ENCODE data around the gene SPATA31E1.
"Not testable (repeated sequence)": the region's sequence is repeated elsewhere in the genome, so short reads cannot be mapped to it uniquely, and the experiment has no call there.

The SPATA31E1 gene

DNA sequence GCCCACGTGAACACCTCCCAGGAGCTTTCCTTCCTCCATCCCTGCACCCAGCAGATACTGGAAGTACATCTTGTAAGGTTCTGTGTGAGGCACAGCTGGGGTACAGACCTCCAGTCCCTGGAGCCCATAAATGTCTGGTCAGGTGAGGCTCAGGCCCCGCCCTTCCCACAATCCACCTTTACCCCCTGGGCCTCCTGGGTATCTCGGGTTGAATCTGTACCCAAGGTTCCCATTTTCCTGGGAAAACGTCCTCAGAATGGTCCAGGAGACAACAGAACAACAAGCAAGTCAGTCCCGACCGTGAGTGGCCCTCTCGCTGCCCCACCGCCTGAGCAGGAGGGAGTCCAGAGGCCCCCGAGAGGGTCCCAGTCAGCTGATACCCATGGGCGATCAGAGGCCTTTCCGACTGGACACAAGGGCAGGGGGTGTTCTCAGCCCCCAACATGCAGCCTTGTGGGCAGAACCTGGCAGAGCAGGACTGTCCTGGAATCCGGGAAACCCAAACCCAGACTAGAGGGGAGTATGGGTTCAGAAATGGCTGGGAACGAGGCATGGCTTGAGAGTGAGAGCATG lies 4.3 kb downstream of the SPATA31E1 start:
- DNase-seq = no peak

DNA sequence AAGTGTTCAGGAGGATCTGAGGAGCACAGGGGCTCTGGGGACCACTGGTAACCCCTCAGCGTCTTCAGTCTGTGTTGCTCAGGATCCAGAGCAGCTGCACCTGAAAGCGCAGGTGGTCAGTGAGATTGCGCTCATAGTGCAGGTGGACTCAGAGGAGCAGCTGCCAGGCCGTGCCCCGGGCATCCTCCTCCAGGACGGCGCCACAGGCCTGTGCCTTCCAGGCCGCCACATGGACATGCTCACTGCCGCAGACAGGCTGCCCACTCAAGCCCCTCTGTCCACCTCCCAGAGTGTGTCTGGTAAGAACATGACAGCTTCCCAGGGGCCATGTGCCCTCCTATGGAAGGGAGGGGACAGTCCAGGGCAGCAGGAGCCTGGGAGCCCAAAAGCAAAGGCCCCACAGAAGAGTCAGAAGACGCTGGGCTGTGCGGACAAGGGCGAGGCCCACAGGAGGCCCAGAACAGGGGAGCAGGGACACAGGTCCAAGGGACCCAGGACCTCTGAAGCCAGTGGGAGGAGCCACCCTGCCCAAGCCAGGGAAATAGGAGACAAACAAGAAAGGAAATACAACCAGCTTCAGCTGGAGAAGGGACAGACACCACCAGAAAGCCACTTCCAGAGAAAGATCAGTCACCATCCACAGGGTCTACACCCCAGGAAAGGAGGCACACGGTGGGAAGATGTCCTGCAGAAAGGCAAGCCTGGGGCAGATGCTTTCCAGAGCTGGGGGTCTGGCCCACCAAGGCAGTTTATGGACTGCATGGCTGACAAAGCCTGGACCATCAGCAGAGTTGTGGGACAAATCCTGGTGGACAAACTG lies 5.2 kb downstream of the SPATA31E1 start:
- no peak for DNase-seq

DNA sequence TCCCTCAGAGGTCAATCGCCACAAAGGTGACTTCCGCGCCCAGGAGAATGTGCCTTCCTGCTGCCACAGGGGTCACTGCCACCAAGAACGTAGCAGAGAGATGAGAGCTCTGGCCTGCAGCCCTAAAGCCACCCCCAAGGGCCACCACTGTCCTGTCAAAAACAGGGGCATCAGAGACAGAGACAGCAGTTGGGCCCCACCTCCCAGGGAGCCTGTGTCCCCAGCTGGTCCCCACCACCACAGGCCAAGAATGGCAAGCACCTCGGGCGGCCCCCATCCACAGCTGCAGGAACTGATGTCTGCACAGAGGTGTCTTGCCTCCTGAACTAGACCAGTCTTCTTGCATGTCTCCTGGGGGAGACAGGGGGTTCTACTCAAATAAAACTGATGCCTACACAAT lies 5.8 kb downstream of the SPATA31E1 start:
- no peak for DNase-seq

DNA sequence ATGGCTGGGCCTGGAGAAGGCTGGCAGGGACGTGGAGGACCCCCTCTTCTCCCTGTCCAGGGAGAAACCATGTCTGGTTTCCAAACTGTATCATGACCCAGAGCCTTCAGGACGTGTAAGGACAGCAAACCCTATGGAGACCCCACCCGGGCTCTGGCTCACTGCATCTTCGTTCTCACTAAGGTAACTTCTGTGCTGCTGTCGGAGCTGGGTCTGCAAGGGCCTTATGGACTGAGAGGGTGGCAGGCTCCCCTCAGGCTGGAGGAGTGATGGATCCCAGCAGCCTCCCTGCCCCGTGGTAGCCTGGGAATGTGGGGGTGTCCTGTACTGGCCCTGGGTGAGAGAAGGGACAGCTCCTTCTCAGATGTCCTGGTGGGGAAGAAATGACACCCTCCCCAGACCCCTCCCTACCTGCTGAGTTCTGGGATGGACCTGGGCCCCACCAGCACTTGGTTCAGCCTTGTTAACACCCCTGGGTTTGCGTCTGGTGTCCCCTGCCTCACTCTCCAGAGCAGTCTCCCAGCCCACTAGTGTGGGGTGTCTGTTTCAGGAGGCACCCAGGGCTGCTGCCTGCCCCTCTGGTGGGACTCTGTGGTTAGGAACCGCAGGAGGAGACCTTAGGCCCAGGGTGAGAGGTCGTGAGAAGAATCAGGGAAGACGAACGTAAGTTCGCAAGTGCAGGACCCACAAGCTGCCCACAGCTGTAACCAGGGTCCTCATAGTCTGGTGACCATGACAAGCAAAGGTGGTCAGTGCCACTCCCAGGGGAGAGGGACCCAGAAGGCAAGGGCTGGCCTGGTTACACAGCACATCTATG lies 6.6 kb downstream of the SPATA31E1 start:
- no peak for DNase-seq

DNA sequence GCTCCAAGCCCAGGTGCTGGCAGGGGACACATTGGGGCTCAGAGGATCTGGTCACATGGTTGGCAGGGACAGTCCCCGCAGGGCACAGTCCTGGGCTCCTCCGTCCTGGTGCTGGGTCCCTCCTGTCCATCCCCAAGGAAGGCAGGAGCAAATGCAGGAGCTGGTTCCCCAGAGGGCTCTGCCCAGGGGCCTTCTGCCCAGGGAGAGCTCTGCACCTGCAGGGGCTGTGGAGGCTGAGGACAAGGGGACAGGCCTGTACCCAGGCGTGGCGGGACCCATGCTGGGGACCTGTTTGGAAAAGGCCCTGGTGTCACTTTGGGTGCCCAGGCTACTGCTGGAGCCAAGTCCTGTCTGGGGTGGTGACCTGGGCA lies 7.2 kb downstream of the SPATA31E1 start:
- no peak for DNase-seq

DNA sequence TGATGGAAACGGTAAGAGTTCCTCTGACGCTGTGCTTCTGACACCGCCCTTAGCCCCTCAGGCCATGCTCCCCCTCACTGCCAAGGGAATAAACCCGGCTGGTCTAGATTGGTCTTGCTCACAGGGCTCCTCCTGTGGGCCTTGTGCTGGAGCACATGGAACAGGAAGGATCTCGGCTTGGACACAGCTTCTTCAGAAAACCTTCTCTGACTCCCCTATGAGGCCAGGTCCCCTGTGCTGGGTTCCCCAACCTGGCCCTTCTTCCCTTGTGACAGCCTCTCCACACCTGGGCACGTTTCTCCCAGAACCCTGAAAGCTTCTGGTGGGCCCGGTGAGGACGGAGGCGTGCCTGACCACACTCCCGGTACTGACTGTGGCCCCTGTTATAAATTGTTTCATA lies 8.2 kb downstream of the SPATA31E1 start:
- DNase-seq = no peak

DNA sequence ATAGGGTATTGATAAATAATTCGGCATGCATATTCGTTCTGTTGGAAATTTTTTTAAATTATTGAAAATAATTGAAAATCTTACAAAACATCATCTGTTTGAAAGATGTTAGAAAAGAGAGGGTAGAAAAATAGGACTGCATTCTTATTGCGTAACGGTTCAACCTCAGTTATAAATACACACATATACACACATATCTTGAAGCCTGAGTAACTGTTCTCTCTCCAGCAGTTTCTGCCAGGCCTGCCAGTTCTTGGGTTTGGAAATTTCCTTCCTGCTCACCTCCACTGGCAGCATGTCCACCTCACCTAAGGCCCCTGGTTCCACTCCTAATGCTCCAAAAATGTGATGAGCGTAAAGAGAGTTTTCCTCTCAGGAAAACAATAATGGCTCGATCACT lies 9.1 kb downstream of the SPATA31E1 start:
- no peak for DNase-seq

DNA sequence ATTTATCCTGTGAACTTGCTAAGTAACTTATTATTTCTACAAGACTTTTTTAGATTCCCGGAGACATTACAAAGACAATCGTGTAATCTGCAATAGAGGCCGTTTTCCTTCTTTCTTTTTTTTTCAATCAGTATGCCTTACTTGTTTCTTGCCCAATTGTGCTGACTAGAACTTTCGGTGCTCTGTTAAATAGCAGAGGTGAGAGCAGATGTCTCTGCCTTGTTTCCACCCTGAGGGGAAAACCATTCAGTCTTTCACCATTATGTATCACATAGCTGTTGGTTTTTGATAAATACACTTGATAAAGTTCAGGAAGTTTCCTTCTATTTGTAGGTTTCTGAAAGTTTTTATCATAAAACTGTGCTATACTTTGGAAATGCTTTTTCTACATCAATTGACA lies 10.3 kb downstream of the SPATA31E1 start:
- no peak for DNase-seq

DNA sequence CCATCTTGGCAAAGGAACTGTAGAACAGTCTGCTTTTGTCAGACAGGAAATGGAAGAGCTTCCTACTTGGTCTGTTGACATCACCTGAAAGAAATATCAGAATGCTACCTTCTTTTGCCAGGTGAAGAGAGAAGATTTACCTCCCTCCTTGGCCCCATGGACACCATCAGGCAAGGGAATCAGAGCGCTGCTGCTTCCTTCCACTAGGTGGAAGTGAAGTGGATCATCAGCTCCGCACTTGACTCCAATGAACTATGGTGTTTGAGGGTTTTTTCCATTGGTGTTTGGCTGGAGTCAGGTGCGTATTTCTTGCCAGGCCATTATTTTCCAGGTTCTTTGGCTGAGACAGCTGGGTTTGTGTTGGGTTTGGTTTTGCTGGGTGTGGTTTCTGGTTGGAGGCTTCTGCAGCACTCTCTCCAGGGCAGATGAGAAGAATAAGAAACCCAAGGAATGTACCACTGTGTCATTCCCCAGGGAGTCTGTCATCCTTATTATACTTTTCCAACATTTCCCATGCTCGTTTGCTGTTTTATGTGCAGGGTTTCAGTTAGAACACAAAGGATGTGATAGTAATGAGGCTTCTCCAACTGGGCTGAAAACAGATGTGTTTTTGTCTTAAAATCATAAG lies 12.4 kb downstream of the SPATA31E1 start:
- no peak for DNase-seq

DNA sequence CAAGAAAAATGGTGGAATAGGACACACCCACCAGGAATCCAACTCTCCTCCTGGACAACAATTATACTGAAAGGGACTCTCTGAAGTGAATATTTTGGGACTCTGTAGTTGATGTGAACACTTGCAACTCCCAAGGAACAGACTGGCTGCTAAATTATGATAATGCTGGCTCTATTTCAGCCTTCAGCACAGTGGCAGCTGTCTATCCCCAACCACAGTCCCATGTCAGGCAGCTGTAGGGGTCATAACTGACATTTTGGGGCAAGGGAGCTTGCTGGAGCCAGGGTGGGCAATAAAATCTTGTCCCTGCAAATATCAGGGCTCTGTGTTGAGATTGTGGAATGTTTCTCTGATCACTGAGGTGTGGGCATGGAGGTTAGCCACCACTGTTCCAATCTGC lies 14.2 kb downstream of the SPATA31E1 start:
- DNase-seq = no peak

DNA sequence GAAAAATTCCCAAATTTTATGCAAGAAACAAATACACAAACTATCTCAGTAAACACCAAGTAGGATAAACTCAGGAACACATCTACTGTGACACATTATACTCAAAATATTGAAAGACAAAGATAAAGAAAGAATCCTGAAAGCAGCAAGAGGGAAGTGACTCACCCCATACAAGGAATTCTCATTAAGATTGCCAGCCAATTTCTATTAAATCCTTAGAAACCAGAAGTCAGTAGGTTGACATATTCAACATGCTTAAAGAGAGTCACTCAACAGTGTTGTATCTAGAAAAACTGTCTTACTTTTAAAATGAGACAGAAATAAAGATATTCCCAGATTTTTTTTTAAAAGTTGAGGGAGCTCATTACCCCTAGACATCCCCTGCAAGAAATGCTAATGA lies 15.5 kb downstream of the SPATA31E1 start:
- DNase-seq = no peak

DNA sequence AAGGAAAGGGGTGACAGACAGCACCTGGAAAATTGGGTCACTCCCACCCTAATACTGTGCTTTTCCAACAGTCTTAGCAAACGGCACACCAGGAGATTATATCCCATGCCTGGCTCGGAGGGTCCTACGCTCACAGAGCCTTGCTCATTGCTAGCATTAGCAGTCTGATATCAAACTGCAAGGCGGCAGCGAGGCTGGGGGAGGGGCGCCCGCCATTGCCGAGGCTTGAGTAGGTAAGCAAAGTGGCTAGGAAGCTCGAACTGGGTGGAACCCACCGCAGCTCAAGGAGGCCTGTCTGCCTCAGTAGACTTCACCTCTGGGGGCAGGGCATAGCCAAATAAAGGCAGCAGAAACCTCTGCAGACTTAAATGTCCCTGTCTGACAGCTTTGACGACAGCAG lies 19.7 kb downstream of the SPATA31E1 start:
- not testable (repeated sequence) for DNase-seq

DNA sequence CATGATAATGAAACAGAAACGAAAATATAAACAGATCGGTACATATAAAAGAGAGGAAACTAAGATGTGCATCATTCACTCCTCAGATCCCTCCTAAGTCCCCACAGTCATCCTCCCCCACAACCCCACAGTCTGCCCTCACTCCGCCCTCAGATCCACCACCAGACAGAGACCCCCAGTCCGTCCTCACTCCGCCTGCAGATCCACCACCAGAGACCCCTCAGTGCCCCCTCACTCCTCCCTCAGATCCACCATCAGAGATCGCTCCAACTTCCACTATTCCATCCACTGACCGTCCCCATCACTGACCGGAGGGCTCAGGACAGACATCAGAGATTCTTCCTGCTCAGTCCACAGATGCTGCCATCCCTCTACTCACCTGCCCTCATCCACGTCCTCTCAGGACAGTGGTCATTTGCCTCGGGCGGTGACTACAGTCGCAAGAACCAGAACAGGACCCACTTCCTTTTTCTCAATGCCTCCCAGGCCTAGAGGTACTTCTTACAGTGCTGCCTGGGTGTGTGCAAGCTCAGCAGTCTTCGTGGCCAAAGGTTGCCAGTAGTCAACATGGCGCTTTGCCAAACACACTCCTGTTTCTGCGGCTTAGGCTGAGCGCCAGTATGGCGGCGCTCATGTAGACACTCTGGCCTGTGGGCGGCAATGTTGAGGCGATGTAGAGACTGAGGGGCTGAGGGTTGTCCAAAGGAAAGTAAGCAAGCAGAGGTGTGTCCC lies 26.8 kb downstream of the SPATA31E1 start:
- no peak for DNase-seq

DNA sequence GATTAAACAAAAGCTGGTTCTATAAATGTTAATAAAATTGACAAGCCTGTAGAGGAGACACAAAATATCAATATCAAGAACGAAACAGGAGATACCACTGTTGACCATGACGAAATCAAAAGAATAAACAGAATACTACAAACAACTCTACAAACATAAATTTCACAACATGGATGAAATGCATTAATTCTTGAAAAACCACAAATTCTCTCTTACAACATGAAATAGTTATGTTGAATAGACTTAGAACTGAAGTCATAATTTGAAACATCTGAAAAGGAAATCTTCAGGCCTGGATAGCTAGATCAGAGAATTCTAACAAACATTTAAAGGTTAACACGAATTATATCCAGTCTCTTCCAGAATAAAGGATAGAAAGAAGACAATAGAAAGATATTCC lies 28.1 kb downstream of the SPATA31E1 start:
- DNase-seq = no peak

DNA sequence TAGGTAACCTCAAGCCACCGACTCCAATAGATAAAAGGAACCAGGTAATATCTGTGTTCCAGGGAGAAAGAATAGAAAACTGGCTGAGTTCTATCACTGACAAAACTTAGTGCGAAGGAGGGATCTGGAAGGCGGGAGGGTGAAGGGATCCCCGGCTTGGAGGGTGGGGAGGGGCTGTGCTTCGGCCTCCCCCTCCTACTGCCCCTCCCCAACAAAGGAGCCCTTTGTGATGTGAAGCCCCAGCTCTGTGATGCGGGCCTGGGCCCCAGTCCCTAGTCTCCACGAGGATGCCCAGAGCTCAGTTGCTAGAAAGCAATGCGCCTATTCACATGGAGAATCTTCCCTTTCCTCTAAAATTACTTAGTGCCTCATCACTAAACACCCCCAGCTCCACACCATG lies 35.0 kb downstream of the SPATA31E1 start, which contains the start of gene SPATA31C1:
Gene SPATA31C1 (plus strand): TSS at position 301 of the 400 bp plus-strand sequence.
- not testable (repeated sequence) for DNase-seq

DNA sequence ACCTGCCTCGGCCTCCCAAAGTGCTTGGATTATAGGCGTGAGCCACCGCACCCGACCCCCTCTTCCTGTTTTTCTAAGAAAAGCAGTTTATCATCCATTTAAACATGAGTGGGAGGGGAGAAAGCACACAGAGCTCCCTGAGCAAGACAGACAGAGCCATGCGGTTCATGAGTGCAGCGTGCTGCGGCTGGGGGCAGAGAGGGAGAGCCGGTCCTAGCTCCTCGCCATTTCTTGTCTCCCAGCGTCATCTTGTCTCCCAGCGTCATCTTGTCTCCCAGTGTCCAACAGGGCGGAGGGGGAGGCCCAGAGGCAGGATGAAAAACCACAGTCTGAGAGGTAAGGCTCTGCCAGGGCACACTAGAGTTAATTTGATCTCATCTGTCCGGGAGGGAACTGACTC lies 36.3 kb downstream of the SPATA31E1 start:
- not testable (repeated sequence) for DNase-seq

DNA sequence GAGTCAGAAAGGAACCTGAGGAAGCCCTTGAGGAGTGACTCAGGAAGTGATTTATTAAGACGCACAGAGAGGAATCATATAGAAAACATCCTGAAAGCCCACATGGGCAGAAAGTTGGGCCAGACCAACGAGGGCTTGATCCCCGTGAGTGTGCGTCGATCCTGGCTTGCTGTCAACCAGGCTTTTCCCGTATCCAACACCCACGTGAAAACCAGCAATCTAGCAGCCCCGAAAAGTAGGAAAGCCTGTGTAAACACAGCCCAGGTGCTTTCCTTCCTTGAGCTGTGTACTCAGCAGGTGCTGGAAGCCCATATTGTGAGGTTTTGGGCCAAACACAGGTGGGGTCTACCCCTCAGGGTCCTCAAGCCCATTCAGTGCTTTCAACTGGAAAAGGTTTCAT lies 38.9 kb downstream of the SPATA31E1 start:
- not testable (repeated sequence) for DNase-seq

DNA sequence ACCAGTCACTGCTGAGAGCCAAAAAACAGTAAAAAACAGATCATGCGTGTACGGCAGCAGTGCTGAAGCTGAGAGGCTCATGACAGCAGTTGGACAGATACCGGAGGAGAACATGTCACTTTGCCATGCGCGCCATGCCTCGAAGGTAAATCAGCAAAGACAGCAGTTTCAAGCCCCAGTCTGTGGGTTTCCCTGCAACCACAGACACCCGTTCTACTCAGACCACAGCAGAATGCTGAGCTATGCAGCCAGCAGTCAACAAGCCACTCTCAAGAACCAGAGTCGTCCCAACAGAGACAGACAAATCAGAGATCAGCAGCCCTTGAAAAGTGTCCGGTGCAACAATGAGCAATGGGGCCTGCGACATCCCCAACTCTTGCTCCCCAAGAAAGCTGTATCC lies 40.3 kb downstream of the SPATA31E1 start:
- DNase-seq = not testable (repeated sequence)

DNA sequence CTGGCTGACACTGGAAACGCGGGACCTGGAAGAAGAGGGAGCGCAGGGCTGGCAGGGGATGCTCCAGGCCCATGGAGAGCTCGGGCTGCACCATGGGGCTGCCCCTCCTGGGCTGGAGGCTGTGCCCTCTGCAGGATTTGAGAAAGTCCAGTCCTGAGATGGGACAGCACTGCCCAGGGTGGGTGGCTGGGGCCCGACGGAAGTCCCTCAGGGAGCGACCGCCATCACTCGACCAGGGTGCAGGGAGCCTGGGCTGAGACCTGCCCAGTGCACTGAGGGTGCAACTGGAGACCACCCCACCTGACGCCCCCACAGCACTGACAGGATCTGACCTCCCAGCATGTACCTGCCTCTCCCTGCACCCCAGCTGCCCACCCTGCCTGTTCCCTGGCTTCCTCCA lies 42.2 kb downstream of the SPATA31E1 start:
- not testable (repeated sequence) for DNase-seq

DNA sequence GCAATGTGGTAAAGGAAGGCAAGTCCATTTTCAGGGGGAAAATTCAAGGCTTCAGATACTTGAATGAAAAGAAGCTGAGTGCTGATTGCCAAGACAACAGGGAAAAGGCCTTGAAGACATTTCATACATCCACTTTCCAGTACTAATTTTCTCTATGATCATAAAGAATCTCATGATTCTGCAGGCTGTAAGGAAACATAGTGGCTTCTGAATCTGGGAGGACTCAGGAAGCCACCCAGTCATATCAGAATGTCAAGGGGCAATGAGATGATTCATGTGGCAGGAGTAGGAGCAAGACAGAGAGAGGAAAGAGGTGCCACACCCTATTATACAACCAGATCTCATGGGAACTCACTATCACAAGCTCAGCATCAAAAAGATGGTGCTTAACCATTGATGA lies 46.5 kb downstream of the SPATA31E1 start:
- DNase-seq = not testable (repeated sequence)

DNA sequence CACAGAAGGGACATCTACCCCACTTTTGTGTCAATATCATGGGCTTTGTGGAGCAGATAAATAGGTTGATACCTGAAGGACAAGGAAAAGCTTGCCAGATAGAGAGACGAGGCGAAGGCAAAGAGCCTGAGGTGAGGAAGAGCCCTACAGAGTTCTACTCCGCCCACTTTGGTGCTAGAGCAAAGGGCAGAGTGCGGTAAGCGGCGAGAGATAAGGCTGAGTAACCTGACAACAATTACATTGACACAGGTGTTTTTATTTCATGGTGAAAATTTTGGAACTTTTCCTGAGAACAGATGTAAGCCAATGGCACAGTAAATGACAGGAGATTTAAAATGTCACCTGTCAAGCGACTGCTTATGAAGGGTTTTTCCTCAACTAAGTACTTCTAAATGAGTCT lies 51.8 kb downstream of the SPATA31E1 start:
- DNase-seq = not testable (repeated sequence)

DNA sequence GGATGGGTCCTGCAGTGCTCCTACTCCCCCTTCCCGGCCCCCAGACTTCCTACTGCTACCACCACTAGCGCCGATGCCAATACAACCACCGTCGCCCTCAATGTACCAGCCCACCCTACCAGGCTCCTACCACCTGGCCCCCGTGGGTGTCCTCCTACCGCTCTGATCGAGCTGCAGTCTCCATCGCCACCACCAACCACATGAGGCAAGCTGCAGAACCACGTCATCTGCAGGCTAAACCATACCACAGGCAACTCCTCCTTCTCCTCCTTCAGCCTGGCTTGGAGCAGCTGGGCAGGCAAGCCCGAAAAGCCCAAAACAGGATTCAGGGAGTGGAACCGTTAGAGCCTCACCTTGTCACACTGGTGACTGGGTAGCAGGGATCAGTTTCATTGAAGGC lies 54.7 kb downstream of the SPATA31E1 start:
- not testable (repeated sequence) for DNase-seq

DNA sequence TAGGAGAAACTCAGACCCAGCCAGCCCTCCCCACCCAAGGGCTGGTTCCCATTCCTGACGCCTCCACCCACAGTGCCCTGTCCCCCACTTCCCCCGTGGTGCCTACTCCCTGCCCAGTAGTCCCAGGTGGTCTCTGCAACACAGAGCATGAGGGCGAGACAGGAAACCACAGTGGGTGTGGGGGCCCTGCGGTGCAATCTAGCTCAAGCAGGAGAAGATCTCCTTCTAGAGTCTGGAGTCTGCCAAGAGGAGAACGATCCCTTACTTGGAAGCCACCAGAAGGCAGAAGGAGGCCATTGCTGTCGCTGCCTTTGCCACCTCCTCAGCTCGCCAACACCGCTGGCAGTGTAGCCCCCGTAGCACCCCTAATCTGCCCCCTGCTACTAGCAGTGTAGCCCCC lies 55.2 kb downstream of the SPATA31E1 start:
- not testable (repeated sequence) for DNase-seq
